ENCODE results near the gene SIGLEC1.

The SIGLEC1 gene

DNA sequence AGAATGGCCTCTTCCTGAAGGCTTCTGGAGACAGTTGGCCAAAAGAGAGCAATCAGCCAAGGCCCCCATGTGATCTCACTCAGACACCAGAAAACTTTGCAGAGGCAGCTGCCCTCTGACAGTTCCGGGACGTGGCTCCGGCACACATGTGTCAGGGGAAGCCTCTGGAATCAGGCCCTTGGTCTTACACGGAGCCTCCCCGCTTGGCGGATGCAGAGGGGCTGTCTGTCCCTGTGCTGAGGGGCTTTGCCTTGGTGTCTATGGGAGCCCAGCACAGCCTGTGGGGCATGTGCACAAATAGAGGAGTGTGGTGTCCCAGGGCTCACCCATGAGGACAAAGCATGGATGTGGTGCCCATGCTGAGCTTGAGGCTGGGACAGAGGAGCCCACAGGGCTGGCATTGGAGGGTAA, 13.8 kb downstream of the SIGLEC1 start:
- no peak for DNase-seq

DNA sequence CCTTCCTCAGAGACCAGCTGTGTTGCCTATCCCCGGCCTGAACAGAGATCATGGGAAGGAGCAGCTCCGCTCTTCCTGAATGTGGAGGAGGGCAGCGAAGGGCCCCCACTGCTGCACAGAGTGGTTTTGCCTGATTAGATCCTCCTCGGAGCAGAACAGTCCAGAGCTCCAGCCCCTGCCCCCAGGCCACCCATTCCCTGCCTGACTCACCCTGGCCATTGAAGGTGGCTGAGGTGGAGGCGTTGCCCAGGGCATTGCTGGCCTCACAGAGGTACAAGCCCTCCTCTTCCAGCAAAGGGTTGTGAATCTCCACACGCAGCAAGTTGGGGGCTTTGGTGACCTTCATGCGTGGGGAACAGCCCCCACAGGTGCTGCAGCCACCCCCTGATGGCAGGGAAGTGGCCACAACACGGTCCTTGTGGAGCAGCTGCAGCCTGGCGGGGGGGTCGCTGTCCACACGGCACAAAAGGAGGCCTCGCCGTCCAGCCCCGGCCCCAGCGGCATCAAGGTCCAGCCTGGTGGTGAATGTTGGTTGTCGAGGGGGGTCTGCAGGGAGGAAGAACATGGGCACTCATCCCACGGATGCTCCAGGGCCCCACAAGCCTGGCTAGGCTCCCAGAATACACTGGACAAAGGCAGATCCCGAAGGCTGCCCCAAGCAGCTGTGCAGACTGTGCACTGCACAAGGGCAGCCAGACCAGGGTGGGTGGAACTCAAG, 14.7 kb downstream of the SIGLEC1 start:
- DNase-seq, result no peak

DNA sequence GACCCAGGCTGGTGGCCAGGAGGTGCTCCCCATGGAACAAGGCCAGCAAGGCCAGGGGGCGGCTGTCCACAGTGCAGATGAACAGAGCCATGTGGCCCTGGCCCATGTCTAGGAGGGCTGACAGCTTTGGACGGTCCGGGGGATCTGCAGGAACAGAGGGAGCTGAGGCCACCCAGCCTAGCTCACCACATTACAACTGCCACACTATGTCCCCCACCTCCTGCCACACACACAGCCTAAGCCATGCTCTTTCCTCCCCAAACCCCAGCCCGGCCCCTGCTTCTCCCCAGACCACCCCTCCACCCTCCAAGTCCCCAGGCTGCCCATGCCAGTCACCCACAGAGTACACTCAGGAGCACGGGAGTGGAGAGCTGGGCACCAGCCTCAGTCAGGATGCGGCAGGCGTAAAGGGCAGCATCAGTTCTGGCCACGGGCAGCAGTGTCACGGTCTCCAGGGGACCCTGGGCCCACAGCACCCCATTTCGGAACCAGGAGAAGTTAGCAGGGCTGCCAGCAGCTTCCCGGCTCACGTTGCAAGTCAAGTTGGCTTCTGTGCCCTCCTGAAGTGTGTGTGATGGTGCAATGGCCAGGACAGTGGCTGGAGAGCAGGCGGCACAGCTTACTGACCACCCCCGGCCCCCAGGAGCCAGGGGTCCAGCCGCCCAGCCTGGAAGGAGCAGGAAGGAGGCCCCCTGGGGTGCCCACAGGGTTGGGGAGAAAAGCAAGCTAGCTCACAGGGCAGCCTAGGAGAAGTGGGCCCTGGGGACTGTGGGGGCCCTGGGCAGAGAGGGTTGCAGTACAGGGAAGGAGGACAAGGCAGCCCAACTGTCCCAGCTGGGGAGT, 15.4 kb downstream of the SIGLEC1 start:
- no peak for DNase-seq

DNA sequence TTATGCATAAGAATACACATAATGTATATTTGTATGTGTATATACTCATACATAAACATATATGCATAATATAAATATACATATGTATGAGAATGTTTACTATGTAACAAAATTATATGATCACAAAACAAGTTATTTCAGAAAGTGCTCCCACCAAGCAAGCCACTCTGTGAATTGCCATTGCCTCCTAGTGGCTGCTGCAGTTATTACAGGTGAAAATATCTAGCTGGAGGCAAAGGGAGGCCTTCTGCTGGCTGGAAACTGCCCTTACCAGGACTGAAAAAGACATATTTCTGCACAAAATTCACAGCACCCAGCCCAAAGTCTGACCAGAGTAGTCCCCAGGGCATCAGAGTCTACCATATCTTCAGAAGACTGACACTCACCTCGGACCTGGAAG, 16.2 kb downstream of the SIGLEC1 start:
- DNase-seq, result no peak

DNA sequence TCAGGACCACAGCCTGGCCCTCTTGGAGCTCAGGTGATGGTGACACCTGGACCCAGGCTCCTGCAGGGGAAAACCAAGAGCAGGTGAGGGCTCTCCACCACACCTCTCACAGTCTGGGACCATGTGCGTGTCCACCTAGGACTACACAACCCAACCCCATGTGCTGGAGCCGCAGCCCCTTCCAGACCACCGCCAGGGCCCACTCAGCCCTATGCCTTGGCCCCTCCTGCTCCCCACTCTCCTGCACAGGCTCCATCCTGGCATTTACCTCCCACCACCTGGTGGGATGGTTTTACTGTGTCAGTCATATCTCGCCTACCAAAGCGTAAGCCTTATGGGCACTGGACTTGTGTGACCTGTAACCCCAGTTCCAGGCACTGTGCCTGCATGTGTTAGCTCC, 17.5 kb downstream of the SIGLEC1 start:
- DNase-seq, result no peak

DNA sequence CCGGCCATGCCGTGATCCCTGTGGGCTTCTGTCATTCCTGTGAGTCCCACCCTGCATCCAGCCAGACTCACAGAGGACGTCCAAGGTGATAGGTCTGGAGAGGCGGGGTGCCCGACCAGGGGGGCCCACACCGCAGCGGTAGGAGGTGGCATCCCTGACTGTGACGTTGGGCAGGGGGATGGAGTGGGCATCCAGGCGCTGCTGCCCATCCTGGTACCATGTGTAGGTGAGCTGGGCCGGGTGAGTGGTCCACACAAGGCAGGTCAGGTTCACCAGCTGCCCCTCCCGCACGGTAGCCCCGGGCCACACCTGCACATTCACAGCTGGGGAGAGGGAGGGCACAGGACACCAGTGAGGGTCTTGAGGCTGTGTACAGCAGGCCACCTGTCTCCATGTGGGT, 19.0 kb downstream of the SIGLEC1 start:
- DNase-seq, result no peak

DNA sequence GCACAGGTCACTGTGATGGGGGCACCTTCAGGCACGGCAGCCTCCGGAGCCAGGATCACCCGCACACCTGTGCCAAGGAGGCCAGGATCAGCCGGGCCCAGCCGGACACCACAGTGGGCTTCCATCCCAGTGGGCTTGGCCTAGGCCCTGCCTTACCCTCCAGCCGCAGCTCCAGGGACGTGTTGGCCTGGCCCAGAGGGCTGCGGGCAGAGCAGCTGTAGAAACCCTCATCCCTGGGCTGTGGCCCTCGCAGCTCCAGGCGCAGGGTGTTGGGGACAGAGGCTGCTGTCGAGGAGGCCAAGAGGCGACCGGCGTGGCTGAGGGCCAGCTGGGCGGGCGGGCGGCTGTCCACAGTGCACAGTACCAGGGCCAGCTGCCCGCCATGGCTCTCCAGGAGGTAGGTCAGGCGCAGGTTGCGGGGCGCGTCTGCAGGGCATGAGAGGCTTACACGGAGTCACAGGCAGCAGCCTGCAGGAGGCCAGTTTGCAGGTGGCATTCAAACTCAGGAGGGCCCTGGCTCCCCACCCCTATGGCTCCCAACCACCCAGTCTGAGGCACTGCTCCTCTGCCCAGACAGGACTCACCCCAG, 19.6 kb downstream of the SIGLEC1 start:
- no peak for DNase-seq

DNA sequence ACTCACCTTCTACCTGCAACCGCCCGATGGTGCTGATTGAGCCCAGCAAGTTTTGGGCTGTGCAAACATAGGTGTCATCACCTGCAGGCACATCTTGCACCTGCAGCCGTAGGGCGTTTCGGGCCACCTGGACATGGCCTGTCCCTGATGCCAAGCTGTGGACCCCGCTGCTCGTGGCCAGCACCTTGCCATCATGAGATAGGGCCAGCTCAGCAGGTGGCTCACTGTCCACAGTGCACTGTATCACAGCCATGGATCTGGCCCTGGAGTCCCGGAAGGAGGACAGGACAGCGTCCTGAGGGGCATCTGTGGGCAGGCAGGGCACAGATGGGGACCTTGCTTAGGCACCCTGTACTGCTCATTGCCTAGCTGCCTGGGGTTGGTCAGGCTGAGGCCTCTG, 20.5 kb downstream of the SIGLEC1 start:
- DNase-seq, result no peak

DNA sequence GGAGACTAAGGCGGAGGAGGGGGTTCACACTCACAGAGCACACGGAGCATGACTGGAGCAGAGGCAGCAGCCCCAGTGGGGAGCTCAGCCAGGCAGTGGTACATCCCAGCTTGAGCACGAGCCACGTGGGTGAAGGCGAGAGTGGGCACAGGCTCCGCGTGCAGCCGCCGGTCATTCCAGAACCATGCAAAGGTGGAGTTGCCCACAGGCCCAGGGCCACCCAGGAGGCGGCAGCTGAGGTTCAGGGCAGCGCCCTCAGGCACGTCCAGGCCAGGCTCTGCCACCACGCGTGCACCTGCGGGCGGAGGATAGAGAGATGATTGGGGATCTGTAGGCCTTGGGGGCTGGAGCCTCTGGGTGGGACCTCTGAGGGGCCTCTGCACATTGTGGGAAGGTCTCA, 21.1 kb downstream of the SIGLEC1 start:
- DNase-seq, result no peak

DNA sequence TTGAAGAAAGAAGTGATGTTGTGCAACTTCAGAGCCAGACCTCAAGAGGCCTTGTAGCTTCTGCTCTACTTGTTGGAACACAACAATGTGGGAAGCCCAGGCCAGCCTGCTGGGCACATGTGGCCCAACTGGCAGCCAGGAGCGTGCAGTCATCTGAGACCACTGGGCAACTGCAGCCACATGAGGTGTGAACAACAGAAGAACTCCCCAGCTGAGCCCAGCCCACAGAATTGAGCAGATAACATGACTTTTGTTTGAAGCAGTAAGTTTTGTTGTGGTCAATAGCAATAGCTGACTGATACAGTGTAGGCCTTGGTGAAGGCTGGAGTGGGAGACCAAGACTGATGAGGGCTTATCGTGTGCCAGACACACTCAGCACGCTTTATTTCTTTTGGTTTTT, 22.0 kb downstream of the SIGLEC1 start:
- DNase-seq, result no peak

- no peak for DNase-seq
Observed at GRCh38 chr20:3689978-3690377, 22.4 kb downstream of the SIGLEC1 start.

GRCh38 chr20:3687655-3688054, 24.7 kb downstream of the SIGLEC1 start:
- DNase-seq, result peak in 1 of 2 experiments; percentile 21

DNA sequence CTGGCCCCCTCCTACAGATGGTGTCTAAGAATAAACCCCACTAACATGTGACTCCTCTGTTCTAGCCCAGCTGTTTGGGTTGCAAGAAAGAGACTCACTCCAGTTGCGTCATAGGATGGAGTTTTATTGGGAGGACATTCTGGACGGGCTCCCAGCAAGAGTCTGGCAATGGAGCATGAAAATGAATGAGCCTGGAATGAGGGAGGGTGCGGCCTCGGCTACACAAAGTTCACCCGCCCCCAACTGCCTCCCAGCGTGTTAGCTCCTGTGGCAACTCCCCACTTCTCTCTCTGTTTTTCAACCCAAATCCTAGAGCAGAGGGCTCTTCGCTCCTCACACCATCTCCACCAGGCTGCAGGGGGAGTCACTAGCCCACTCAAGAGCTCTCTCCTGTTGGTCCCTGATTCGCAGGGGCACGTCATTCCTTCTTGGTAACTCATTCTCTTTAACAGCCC, 25.5 kb downstream of the SIGLEC1 start:
- peak in 1 of 2 experiments; percentile 57 for DNase-seq

- no peak for DNase-seq
Observed at GRCh38 chr20:3686421-3686820, 26.0 kb downstream of the SIGLEC1 start.

GRCh38 chr20:3685341-3685740, 27.1 kb downstream of the SIGLEC1 start:
- DNase-seq, result no peak

DNA sequence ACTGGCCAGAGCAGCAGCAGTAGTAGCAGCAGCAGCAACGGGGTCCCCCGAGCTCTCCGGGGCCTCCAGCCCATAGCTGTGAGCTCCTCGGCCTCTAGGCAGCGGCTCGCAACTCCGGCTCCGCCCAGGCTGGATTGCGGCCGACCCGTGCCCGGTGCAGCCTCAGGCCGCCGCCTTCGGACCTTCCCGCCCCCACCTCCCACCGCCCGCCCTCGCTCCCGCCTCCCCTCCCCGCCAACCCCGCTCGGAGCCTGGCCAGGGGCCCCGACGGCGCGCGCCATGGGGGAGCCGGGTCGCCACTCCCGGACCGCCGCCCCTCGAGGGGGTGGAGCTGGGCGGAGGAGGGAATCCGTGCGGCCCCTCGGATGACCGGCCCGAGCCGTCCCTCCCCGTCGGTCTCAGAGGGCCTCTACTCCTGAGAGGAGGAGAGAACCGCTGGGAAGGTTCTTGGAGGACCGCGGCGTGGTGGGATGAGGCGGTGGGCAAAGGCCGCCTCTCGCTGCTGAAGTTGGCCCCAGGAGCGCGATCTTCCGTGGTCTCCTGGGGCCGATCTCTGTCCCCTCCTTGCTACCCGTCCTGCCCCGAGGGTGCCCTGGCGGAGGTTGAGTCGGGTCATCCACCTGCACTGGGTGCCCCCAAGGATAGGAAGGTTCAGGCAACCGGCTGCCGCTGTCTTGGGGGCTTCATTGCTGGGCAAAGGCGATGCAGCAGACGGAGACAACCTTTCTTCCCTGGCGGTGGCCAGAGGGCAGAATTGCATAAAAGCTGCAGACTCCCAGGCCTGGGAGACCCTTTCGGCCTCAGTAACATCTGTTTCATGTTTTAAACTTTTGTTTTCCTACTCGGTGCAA, 30.2 kb downstream of the SIGLEC1 start, which contains the start of gene ADAM33:
TSS of gene ADAM33 (minus strand) at position 80 of the 851 bp plus-strand sequence. CDS start at position 74, 6 bp downstream.
- no peak for DNase-seq

DNA sequence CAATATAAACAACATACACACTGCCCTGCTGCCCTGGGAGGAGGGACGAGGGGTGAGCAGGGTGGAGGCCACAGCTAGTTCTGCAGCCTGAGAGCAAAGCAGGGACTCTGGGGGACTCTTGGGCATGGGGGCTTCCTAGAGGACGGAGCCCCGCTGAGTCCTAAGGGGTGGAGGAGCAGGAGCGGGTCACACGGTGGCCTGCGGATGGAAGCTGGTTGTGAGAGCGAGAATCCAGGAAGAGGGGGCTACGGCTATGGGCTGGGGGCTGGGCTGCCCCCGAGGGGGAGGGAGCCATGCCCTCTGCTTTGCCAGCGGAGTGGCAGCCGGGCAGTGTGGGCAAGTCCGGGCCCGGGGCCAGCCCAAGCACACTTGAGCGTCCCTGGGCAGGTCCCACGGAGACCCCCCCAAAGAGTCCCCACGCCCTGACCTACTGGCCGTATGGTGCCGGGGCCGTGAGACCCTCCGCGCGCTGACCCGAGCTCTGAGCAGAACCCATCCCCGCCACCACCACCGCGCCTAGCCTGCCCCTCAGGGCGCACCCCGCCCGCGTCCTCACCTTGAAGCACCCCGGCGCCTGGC, 31.0 kb downstream of the SIGLEC1 start:
- DNase-seq, result no peak

- no peak for DNase-seq
Observed at GRCh38 chr20:3680701-3681351, 31.6 kb downstream of the SIGLEC1 start.

- DNase-seq, result no peak
Observed at GRCh38 chr20:3679749-3680700, 32.4 kb downstream of the SIGLEC1 start.
